ENCODE results near the gene PRELID3B. TPM values are rescaled to one million over a fixed set of nuclear protein-coding genes. Genes with fewer than 3 reads are reported as not detected.

PRELID3B gene
- total RNA-seq, 1 experiment from 2014 or later, result 181 TPM

GRCh38 chr20:59003836-59004492 is 38.6 kb downstream of the PRELID3B start:
- no peak overlapping the region for H3K4me2 ChIP-seq (ENCODE audit: low read length)
- intact Hi-C loops (cut with micrococcal nuclease), result no loop called here
- H3K9me3 ChIP-seq (ENCODE audit: low read length), result no peaks in the 10 kb centered on the region
- no peaks in the 10 kb centered on the region for H3K27me3 ChIP-seq (ENCODE audit: low read length)
- H3K79me2 ChIP-seq (ENCODE audit: low read length), result peaks cover 30% of the 10 kb centered on the region
- peaks cover 22% of the 10 kb centered on the region for H3K4me1 ChIP-seq (ENCODE audit: insufficient read depth, low read length)
- H3K27ac ChIP-seq (ENCODE audit: low read length), result no peak overlapping the region
- H3K9ac ChIP-seq (ENCODE audit: low read length), result no peak overlapping the region
- DNase-seq (no peak), ATAC-seq (no peak)
- no peaks in the 10 kb centered on the region for H3K9me2 ChIP-seq (replicated peaks; ENCODE audit: low read length)
- no peaks in the 10 kb centered on the region for H4K20me1 ChIP-seq (ENCODE audit: low read length)
- no peak for TF ChIP-seq EZH2 (IDR thresholded peaks at IDR 0.05; ENCODE audit: low read length, unreplicated experiment)
- no peak for TF ChIP-seq EZH2phosphoT487 (IDR thresholded peaks at IDR 0.05; ENCODE audit: borderline replicate concordance, low read length)
- no peak for TF ChIP-seq CTCF (conservative IDR thresholded peaks at IDR 0.05; ENCODE audit: low read depth, low read length)
- POLR2A ChIA-PET (ENCODE audit: unreplicated experiment), result no interaction called here
- H3F3A ChIP-seq (ENCODE audit: low read length, unreplicated experiment), result no peaks in the 10 kb centered on the region
- no TSS peak for BruUV-seq (replicated peaks)
- CTCF ChIA-PET, result no interaction called here
- H2AFZ ChIP-seq (ENCODE audit: low read length), result no peak overlapping the region
- H3K4me3 ChIP-seq (ENCODE audit: low read length), result no peak overlapping the region
- no peaks in the 10 kb centered on the region; the same call in 1 of the 2 replicates for H3K36me3 ChIP-seq (ENCODE audit: low read depth, low read length)

- TF ChIP-seq EZH2phosphoT487 (IDR thresholded peaks at IDR 0.05; ENCODE audit: borderline replicate concordance, low read length) (no peak), EZH2 (IDR thresholded peaks at IDR 0.05; ENCODE audit: low read length, unreplicated experiment) (no peak), CTCF (conservative IDR thresholded peaks at IDR 0.05; ENCODE audit: low read depth, low read length) (no peak)
- no peak overlapping the region for H3K9ac ChIP-seq (ENCODE audit: low read length)
- CTCF ChIA-PET, result no interaction called here
- H3K27me3 ChIP-seq (ENCODE audit: low read length), result no peaks in the 10 kb centered on the region
- H3K79me2 ChIP-seq (ENCODE audit: low read length), result peaks cover 30% of the 10 kb centered on the region
- intact Hi-C loops (cut with micrococcal nuclease), result no loop called here
- no peaks in the 10 kb centered on the region for H3K9me2 ChIP-seq (replicated peaks; ENCODE audit: low read length)
- POLR2A ChIA-PET (ENCODE audit: unreplicated experiment), result no interaction called here
- no peak for ATAC-seq
- DNase-seq, result no peak
- H2AFZ ChIP-seq (ENCODE audit: low read length), result no peak overlapping the region
- H3F3A ChIP-seq (ENCODE audit: low read length, unreplicated experiment), result no peaks in the 10 kb centered on the region
- H3K4me2 ChIP-seq (ENCODE audit: low read length), result no peak overlapping the region
- H3K9me3 ChIP-seq (ENCODE audit: low read length), result no peaks in the 10 kb centered on the region
- BruUV-seq (replicated peaks), result no TSS peak
- no peak overlapping the region for H3K4me3 ChIP-seq (ENCODE audit: low read length)
- H3K27ac ChIP-seq (ENCODE audit: low read length), result no peak overlapping the region
- no peaks in the 10 kb centered on the region; the same call in 1 of the 2 replicates for H3K36me3 ChIP-seq (ENCODE audit: low read depth, low read length)
- peaks cover 22% of the 10 kb centered on the region for H3K4me1 ChIP-seq (ENCODE audit: insufficient read depth, low read length)
- H4K20me1 ChIP-seq (ENCODE audit: low read length), result no peaks in the 10 kb centered on the region
Observed at GRCh38 chr20:59002874-59003399, 39.6 kb downstream of the PRELID3B start.

GRCh38 chr20:59002388-59002787 is 40.2 kb downstream of the PRELID3B start:
- Histone ChIP-seq H3K4me3 (ENCODE audit: low read length) (no peak overlapping the region), H3K36me3 (ENCODE audit: low read depth, low read length) (peaks cover 5% of the 10 kb centered on the region; the same call in 1 of the 2 replicates), H3K79me2 (ENCODE audit: low read length) (peaks cover 30% of the 10 kb centered on the region), H3K4me1 (ENCODE audit: insufficient read depth, low read length) (peaks cover 19% of the 10 kb centered on the region), H3K27ac (ENCODE audit: low read length) (no peak overlapping the region), H3K9me3 (ENCODE audit: low read length) (no peaks in the 10 kb centered on the region), H3K27me3 (ENCODE audit: low read length) (no peaks in the 10 kb centered on the region), H4K20me1 (ENCODE audit: low read length) (no peaks in the 10 kb centered on the region), H3K4me2 (ENCODE audit: low read length) (no peak overlapping the region), H3K9ac (ENCODE audit: low read length) (no peak overlapping the region), H3K9me2 (replicated peaks; ENCODE audit: low read length) (no peaks in the 10 kb centered on the region), H3F3A (ENCODE audit: low read length, unreplicated experiment) (no peaks in the 10 kb centered on the region), H2AFZ (ENCODE audit: low read length) (no peak overlapping the region)
- intact Hi-C loops (cut with micrococcal nuclease), result no loop called here
- no TSS peak for BruUV-seq (replicated peaks)
- TF ChIP-seq CTCF (conservative IDR thresholded peaks at IDR 0.05; ENCODE audit: low read depth, low read length) (no peak), EZH2 (IDR thresholded peaks at IDR 0.05; ENCODE audit: low read length, unreplicated experiment) (no peak), EZH2phosphoT487 (IDR thresholded peaks at IDR 0.05; ENCODE audit: borderline replicate concordance, low read length) (no peak)
- ATAC-seq (no peak), DNase-seq (no peak)
- ChIA-PET POLR2A (ENCODE audit: unreplicated experiment) (no interaction called here), CTCF (no interaction called here)
